IPS-20b (cell line): ENCODE data around the gene CD300LB.

Source experiments
- H3K27ac ChIP-seq: one replicate; pipeline ENCODE4 v1.5.1; 2013; ENCODE audit warnings: low read length
- H3K27me3 ChIP-seq: 2 replicates; pipeline ENCODE4 v1.6.1; 2013; ENCODE audit warnings: mild to moderate bottlenecking, low read length, inconsistent platforms; ENCODE audit not compliant: insufficient read depth
- H3K36me3 ChIP-seq: 2 replicates; pipeline ENCODE4 v1.6.1; 2013; ENCODE audit warnings: low read depth, mild to moderate bottlenecking, inconsistent platforms, low read length, moderate library complexity; ENCODE audit not compliant: insufficient read depth
- H3K4me1 ChIP-seq: 2 replicates; pipeline ENCODE4 v1.6.1; 2013; ENCODE audit warnings: mild to moderate bottlenecking, control low read depth, inconsistent platforms, low read length, moderate library complexity; ENCODE audit not compliant: insufficient read depth
- H3K4me3 ChIP-seq: 2 replicates; pipeline ENCODE4 v1.5.1; 2013; ENCODE audit warnings: mild to moderate bottlenecking, low read length, inconsistent platforms
- H3K9ac ChIP-seq: 2 replicates; pipeline ENCODE4 v1.6.1; 2013; ENCODE audit warnings: low read depth, mild to moderate bottlenecking, inconsistent platforms, low read length, moderate library complexity
- H3K9me3 ChIP-seq: 2 replicates; pipeline ENCODE4 v1.6.1; 2013; ENCODE audit warnings: mild to moderate bottlenecking, low read depth, low read length, inconsistent platforms; ENCODE audit not compliant: insufficient read depth

Gene CD300LB

DNA sequence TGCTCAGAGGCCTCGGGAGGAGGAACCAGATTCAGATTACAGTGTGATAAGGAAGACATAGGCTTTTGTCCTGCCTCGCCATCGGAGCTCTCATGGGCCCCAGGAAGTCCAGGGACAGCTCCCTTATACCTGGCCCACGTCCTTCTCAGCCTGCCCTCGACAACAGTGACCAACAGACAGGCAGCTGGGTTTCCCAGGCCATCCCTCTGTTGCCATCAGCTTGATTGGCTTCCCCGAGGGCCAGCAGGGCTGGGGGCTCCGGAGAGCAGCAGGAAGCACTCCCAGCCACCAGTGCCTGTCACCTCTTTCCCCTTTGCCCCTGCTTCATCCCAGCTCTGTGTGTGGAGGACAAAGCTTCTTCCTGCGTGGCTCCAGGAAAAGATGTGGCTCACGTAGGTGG, 47.2 kb downstream of the CD300LB start:
- Histone ChIP-seq H3K27me3 (no peaks in the 10 kb centered on the region), H3K4me1 (no peaks in the 10 kb centered on the region), H3K4me3 (no peak overlapping the region), H3K36me3 (no peaks in the 10 kb centered on the region), H3K27ac (no peak overlapping the region), H3K9ac (no peak overlapping the region), H3K9me3 (no peaks in the 10 kb centered on the region)

DNA sequence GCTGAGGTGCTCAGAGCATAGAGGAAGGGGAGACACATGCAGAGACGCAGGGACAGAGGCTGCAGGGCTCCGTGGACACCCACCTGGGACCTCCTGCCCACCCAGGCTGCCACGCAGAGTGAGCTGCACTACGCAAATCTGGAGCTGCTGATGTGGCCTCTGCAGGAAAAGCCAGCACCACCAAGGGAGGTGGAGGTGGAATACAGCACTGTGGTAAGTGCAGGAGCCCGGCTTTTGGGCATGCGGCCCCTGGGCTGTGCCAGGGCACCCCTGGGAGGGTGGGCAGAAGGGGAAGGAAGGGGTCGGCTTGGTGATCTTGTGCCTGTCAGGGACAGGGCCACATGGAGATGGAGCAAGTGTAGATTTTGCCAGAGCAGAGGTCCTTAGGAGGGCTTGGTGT, 49.7 kb downstream of the CD300LB start:
- Histone ChIP-seq H3K9me3 (no peaks in the 10 kb centered on the region), H3K36me3 (no peaks in the 10 kb centered on the region), H3K27me3 (no peaks in the 10 kb centered on the region), H3K4me3 (no peak overlapping the region), H3K27ac (no peak overlapping the region), H3K4me1 (no peaks in the 10 kb centered on the region), H3K9ac (no peak overlapping the region)

DNA sequence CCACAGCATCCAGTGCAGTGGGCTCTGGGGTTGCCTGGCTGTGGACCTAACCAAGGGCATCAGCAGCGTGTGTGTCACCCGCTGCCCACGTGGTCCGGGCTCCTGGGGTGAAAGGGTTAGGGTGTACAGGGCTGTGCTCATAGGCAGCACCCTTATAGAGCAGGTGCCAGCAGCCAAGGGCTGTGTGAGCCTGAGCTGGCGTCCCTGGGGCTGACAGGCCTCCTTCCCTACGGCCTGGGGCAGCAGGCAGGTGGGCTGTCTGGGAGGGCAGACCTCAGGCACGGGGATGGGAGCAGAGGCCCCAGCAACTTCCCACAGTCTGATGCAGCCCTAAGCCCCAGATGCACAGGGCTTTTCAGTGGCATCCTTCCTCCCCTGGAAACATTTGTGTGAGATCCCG, 51.0 kb downstream of the CD300LB start:
- no peaks in the 10 kb centered on the region for H3K27me3 ChIP-seq
- H3K9ac ChIP-seq, result no peak overlapping the region
- no peak overlapping the region for H3K4me3 ChIP-seq
- H3K9me3 ChIP-seq, result peaks cover 9% of the 10 kb centered on the region
- no peak overlapping the region for H3K27ac ChIP-seq
- no peaks in the 10 kb centered on the region for H3K36me3 ChIP-seq
- no peaks in the 10 kb centered on the region for H3K4me1 ChIP-seq

DNA sequence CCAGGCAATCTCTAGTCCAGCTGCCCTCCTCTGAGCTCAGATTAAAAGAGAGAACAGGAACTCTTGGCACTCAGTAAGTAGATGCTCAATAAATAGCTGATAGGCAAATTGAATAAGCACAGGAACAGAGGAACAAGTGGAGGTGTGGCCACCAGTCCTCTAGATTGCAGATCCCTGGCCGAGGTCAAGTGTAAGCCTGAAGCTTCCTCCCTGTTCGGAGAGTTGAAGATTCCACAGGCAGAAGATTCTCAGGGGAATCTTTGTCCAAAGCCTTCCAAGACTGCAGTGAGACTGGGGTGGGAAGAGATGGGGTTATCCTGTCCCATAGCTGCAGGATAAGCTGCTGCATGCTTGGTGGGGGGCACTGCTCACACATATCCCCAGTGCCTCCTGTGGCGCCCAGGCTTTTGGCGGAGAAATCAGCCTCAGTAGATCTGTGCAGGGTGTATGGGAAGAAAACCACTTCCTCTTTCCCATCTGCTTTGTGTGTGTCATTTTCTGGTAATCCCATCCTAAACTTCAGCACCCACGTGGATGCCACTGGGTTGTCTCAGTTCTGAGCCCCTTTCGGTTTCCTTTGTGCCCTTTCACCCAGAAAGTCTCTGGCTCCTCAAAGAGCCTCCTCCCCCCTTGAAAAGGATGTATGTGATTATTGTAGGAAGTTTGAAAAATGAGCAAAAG, 52.7 kb downstream of the CD300LB start:
- H3K9ac ChIP-seq, result no peak overlapping the region
- no peaks in the 10 kb centered on the region for H3K36me3 ChIP-seq
- H3K27ac ChIP-seq, result no peak overlapping the region
- H3K4me1 ChIP-seq, result no peaks in the 10 kb centered on the region
- H3K4me3 ChIP-seq, result no peak overlapping the region
- no peaks in the 10 kb centered on the region; the same call in 1 of the 2 replicates for H3K27me3 ChIP-seq
- peaks cover 10% of the 10 kb centered on the region for H3K9me3 ChIP-seq

DNA sequence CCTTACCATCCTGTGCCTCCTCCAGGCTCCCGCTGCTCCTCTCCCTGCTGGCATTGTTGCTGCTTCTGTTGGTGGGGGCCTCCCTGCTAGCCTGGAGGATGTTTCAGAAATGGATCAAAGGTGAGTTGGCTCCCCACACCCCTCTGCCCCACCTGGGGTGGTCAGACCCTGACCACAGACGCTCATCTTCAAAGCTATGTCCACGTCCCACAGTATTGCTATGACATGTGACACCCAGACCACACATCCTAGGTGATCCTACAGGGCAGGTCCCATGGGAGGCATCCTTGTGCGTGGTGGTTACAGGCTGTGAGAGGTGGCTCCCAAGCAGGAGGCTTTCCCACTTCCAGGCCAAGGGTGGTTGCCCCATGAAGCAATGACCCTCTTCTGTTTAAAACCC, 53.9 kb downstream of the CD300LB start:
- no peaks in the 10 kb centered on the region; the same call in 1 of the 2 replicates for H3K27me3 ChIP-seq
- no peak overlapping the region for H3K4me3 ChIP-seq
- H3K4me1 ChIP-seq, result no peaks in the 10 kb centered on the region
- no peaks in the 10 kb centered on the region for H3K36me3 ChIP-seq
- H3K9me3 ChIP-seq, result peaks cover 10% of the 10 kb centered on the region
- H3K27ac ChIP-seq, result no peak overlapping the region
- H3K9ac ChIP-seq, result no peak overlapping the region

DNA sequence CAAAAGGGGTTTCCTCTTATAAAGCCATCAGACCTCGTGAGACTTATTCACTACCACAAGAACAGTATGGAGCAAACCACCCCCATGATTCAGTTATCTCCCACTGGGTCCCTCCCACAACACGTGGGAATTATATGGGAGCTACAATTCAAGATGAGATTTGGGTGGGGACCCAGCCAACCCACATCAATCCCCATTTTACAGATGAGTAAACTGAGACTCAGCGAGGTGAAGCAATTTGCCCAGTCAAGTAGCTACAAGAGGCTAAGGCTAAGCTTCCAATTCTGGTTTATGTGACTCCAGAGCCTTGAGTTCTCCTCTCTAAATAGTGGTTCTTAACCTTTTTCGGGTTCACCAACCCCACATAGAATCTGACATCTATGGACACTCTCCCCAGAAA, 56.1 kb downstream of the CD300LB start:
- H3K9ac ChIP-seq, result no peak overlapping the region
- no peak overlapping the region for H3K27ac ChIP-seq
- no peak overlapping the region for H3K4me3 ChIP-seq
- peaks cover 10% of the 10 kb centered on the region for H3K9me3 ChIP-seq
- no peaks in the 10 kb centered on the region for H3K4me1 ChIP-seq
- no peaks in the 10 kb centered on the region; the same call in 1 of the 2 replicates for H3K27me3 ChIP-seq
- no peaks in the 10 kb centered on the region for H3K36me3 ChIP-seq

DNA sequence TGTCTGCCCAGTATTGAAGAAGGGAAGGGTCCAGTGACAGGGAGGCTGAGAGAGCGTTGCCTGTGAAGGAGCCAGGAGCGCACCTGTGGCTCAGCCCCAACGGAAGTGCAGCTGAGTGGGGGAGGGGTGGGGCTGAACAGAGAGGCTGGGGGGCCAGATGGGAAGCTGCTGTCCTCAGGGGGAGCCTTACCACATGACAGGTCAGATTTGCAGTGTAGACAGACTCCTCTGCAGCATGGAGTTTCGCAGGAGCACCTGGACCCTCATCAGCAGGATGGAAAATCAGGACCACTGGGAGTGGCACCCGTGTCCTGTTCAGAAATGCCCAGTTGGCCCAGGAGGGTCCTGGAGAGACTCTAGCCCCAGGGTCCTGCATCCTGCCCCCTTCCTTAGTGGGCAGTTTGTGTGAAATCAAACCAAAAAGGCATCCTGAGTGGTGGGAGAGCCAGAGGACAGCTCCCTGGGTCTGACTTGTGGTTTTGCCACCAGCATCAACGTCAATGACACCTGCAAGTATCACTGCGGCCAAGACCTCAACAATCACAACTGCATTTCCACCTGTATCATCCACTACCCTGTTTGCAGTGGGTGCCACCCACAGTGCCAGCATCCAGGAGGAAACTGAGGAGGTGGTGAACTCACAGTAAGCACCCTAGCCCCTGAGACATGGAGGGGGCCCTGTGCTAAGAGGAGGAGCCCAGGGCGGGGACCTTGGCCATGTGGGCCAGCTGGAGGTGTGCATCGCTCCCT, 57.1 kb downstream of the CD300LB start:
- Histone ChIP-seq H3K36me3 (no peaks in the 10 kb centered on the region), H3K9me3 (peaks cover 10% of the 10 kb centered on the region), H3K27ac (no peak overlapping the region), H3K9ac (no peak overlapping the region), H3K4me3 (no peak overlapping the region), H3K27me3 (no peaks in the 10 kb centered on the region; the same call in 1 of the 2 replicates), H3K4me1 (no peaks in the 10 kb centered on the region)

DNA sequence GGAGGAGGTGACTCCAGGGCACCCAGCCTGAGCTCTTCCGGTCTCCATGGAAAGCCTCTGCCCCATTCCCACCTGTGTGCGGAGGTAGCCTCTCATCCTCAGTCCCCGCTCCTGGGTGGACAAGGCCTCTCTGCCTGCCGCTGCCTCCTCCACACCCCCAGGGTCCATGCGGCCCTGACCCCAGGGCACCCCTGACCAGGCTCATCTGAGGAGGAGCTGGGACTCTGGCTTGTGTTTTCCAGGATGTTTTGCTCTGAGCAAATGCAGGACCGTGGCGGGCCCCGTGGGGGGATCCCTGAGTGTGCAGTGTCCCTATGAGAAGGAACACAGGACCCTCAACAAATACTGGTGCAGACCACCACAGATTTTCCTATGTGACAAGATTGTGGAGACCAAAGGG, 58.0 kb downstream of the CD300LB start:
- Histone ChIP-seq H3K27ac (no peak overlapping the region), H3K9ac (no peak overlapping the region), H3K4me1 (no peaks in the 10 kb centered on the region), H3K27me3 (no peaks in the 10 kb centered on the region; the same call in none of the 2 replicates), H3K4me3 (no peak overlapping the region), H3K9me3 (peaks cover 10% of the 10 kb centered on the region), H3K36me3 (no peaks in the 10 kb centered on the region)

DNA sequence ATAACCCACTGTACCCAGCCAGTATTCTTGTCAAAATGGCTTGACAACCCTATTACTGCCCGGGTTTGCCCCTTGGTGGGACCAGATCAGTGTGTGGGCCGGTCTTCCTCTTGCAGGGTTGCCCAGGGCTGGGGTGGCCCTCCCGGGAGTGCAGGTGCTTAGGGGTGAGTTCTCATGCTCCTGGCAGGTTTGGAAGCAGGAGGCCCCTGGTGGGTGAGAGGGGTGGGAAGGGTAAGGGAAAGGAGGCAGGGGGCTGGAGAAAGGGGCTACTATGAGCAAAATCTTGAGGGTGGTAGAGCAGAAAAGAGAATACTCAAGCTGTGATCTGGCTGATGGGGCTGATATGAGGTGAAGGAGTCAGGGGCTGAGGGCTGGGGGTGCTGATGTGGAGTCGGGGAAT, 58.4 kb downstream of the CD300LB start:
- no peaks in the 10 kb centered on the region for H3K36me3 ChIP-seq
- no peaks in the 10 kb centered on the region; the same call in none of the 2 replicates for H3K27me3 ChIP-seq
- H3K9ac ChIP-seq, result no peak overlapping the region
- H3K9me3 ChIP-seq, result peaks cover 10% of the 10 kb centered on the region
- no peaks in the 10 kb centered on the region for H3K4me1 ChIP-seq
- no peak overlapping the region for H3K27ac ChIP-seq
- no peak overlapping the region for H3K4me3 ChIP-seq

DNA sequence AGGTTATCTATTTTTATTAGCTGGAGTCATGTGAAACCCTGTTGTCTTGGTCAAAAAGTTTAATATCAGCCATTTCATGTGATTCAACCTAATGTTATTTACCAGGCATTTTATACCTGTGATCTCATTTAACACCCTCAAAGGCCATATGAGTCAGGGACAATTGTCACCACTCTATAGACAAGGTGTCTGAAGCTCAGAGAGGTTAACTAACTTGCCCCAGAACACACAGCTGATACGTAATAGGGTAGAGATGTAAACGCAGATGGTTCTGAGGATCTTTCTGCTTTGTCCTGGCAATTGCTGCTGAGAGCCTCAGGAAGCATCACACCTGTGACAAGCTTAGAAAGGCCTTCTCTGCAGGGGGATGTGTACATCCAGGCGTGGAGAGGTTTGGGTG, 59.9 kb downstream of the CD300LB start:
- Histone ChIP-seq H3K4me1 (peaks cover 4% of the 10 kb centered on the region; the same call in 1 of the 2 replicates), H3K9ac (no peak overlapping the region), H3K27me3 (peaks cover 14% of the 10 kb centered on the region), H3K4me3 (no peak overlapping the region), H3K27ac (no peak overlapping the region), H3K9me3 (peaks cover 10% of the 10 kb centered on the region), H3K36me3 (no peaks in the 10 kb centered on the region)
